HG02885 (cell line): Measurements from ENCODE around the gene SLC47A2.
"Not testable (repeated sequence)": the region's sequence is repeated elsewhere in the genome, so short reads cannot be mapped to it uniquely, and the experiment has no call there.

ENCODE experiments used
- ATAC-seq: cut with Tn5 transposase; IDR thresholded peaks from one replicate; pipeline ENCODE4 v1.9.1; 2021; ENCODE audit warnings: mild to moderate bottlenecking; ENCODE audit not compliant: unreplicated experiment, poor library complexity

Gene SLC47A2

DNA sequence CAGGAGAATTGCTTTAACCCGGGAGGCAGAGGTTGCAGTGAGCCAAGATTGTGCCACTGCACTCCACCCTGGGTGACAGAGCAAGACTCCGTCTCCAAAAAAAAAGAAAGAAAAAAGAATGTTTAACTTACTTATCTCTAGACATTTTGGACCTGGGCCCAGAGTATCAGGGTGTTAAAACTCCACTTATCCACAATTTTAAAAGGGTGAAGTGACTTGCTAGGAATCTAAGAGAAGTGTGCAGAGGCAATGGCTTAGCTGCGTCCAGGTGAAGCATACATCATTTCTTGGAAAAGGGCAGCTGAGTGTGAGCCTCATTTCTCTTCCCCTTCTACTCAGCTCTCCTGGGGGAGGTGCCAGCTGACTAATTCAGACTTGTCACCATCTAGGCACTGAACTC is 42.8 kb downstream of the SLC47A2 start:
- no peak for ATAC-seq

DNA sequence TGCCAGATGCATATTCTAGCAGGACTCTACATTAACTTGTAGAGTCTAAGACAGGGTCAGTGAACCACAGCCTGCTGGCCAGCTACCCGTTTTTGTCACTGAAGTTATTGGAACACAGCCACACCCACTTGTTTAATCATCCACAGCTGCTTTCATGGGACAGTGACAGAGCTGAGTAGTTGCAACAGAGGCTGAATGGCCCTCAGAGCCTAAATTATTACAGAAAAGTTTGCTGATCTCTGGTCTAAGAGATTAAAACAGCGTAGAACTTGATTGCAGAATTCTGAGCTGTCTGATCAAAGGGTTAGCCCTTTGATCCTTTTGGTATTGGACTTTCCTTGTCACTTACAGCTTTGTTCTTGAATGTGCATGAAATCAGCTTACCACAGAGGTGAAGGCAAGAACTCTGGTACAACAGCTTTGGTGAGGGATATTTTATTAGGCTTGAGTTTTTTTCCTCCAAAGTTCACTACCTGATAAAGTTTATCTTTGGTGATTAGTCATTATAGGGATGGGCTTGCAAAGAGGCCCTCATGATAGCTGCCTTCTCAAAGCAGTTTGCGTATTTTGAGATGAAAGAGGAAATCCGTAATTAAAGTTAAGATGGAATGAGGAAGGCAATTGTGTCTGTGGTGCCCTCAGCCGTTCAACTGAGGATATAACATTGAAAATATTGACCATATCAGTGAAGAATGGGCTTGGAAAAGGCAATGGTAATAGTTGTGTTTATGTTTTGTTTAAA is 44.2 kb downstream of the SLC47A2 start:
- ATAC-seq, result no peak

DNA sequence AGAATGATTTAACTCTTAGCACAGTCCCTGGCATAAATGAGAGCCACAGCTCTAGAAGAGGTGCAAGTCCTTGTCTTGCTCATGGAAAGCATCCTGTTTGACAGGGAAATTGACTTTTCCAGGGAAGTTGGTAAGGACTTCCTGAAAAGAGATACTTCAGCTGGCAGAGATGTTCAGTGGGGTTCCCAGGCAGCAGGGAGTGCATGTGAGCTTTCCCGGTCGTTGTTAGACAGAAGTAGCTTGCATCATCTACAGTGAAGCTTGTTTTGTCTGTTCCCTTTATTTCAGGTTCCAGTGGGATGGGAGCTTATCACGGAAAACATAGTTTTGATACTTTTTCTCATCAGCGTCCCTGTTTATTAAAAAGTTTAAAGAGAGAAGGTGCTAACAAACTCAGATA is 45.0 kb downstream of the SLC47A2 start:
- no peak for ATAC-seq

DNA sequence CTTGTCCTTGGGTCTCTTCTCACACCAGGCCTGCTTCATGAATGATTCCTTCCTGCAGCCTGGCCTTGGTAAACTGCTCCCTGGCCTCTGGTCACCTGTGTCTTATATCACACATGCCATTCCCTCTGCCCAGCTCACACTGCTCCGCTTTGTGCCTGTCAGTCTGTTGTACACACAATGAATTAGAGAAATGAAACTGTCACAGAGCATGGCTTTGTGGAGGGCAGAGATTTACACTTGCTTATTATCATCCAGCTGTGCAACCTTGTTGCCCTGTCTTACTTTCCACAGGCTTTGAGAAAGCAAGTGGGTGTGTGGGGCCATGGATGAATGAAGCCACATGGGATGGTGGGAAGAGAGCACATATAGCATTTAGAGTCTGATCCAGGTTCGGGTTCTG is 45.5 kb downstream of the SLC47A2 start:
- ATAC-seq, result no peak

DNA sequence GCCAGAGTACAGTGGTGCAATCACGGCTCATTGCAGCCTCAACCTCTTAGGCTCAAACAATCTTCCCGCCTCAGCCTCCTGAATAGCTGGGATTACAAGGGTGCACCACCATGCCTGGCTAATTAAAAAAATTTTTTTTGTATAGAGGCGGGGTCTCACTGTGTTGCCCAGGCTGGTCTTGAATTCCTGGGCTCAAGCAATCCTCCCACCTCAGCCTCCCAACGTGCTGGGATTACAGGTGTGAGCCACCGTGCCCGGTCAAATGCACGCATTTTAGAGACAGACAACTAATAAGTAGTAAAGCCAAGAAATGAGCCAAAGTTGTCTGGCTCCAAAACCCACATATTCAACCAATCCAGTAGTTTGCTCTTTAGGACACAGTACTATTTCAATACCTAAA is 46.7 kb downstream of the SLC47A2 start:
- ATAC-seq, result not testable (repeated sequence)

DNA sequence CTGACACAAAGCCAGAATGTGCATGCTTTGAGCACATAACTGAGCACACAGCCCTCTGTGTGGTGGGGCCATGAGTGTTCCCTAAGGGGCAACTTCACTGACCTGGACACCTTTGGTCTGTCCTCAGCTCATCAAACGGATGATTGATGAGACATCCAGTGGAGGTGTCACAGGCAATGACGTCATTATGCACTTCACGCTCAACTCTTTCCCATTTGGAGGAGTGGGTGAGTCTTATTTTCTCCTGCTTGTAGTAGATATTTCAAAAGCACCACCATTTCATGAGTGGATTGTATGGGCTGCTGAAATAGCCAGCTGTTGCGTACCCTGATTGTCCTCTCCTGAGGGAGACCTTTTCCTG is 51.6 kb downstream of the SLC47A2 start:
- no peak for ATAC-seq

DNA sequence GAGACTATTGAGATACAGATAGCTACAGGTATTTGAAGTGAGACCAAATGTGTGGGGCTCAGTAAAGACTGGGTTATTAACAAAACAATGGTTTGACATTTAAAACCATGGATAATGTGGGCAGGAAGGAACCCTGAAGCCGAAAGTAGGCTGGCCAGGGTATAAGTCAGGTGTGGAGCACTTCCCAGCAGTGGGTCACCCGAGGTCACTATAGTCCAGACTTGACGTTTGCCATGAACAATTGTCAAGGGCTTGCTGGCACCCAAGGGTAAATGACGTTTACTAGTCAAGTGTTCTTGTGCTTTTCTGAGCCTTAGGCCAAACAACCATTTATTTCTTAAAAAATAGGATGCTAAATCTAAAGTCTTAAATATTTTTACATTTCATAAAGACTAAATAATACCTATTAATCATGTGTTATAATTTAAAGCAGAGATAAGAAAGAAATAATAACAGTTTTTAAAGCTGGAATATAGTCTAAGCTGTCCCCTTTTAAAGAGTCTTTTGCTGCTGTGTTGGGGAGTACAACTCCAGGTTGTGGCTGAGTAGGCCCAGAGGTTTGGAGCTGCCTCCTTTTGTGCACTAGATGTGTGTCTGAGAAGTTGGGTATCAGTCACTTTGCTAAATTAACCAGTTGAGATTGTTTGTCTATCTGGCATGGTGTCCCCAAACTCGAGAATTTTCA is 52.1 kb downstream of the SLC47A2 start:
- ATAC-seq, result no peak

DNA sequence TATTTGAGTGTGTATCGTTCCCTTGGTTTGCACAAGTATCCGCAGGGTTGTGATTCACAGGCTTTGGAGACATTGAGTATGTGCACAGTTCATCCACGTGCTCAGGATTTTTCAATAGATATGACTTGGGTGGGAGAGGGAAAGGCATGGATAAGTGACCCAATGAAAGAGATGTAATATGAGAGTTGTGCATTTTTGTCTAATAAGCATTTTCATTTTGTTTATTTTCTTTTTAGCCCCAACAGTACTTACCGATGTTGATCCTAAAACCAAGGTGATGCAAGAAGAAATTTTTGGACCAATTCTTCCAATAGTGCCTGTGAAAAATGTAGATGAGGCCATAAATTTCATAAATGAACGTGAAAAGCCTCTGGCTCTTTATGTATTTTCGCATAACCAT is 53.3 kb downstream of the SLC47A2 start:
- ATAC-seq, result no peak

DNA sequence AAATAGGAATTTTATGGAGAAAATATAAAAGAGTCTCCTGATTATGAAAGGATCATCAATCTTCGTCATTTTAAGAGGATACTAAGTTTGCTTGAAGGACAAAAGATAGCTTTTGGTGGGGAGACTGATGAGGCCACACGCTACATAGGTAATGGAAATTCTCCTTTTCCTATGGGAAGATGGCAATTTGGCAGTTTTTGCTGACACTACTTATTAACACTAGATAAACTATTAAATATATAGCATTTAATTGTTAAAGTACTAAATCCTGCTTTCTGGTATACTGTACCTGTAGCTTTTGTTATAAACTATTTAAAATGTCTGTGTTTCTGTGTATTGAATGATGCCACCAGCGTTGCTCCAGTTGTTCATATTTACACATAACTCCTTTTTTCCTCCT is 55.3 kb downstream of the SLC47A2 start:
- no peak for ATAC-seq

DNA sequence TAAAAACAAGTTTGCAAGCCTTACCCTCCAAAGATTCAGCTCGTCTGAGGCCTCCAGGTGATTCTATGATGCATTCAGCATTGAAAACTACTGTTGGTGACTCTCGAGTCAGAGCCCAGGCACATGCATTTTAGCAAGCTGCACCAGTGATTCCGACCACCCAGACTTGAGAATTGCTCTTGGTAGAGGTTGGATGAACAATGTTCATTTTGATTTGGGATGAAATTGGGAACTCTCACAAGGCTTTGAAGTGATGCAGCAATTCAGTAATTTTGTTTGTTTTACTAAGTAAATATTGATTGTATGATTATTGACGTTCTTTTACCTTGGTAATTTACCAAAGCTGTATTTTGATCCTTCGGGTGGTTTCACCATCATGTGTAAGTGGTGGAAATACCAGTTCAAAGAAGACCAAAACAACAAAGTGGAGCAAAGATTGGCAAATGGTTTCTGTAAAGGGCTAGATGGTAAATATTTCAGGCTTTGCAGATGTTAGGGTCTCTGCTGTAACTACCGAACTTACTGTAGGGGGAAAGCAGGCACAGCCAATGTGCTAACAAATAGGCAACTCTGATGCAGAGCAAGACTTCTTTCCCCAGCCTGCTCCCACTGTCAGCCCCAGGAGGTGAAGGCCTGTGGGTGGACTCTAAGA is 56.0 kb downstream of the SLC47A2 start:
- ATAC-seq, result no peak

DNA sequence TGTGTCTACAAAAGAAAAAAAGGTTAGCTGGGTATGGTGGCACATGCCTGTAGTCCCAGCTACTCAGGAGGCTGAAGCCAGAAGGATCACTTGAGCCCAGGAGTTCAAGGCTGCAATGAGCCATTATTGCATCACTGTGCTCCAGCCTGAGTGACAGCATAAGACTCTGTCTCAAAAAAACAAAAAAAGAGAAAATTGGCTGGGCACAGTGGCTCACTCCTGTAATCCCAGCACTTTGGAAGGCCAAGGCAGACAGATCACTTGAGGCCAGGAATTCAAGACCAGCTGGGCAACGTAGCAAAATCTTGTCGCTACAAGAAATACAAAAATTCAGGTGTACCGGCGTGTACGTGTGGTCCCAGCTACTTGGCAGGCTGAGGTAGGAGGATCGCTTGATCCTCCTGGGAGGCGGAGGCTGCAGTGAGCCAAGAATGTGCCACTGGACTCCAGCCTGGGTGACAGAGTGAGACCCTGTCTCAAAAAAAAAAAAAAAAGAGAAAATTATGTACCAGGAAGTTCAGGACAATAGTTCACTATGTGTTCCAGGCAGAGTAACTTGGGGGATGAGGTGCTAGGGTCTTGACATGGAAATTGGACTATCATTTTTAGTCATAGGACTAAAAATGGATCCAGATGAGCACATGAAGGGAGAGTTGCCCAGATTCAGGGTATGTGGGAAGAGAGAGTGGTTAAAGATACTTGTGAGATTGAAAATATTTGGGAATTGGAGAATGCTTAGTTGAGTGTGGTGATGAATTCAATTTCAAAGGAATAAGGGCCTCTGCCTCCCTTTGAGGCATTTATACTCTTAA is 56.8 kb downstream of the SLC47A2 start:
- ATAC-seq, result no peak

DNA sequence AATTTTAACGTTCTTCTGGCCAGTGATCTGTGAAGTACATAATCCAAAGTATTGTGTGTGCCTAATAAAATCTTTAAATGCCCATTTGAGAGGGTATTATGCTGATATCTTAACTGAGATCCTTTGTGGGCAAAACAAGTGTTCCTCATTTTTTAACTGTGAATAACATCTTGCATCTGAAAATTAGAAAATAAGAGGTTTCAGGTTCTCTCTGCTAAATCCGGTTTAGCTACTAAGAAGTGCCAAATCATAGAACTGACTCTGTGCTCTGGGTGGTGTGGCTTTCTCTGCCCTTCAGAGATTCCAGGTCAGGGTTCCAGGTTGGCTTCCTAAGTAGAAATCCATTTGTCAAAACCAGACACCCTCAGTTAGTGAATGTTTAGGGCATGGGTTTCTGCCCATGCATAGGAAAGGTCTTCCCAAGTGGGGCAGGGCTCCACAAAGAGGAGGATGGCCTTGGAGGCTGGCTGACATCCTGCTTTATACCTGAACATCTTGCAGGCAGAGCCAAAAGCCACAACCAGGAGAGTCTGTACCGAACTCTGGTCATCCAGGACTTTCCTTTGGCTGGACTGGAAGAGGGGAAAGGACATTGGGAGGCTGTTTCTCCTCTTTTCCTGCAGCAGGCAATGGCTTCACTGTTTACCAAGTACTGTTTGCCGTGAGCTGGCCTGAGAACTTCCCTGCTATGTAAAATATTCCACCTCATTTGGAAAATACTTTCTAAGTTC is 59.4 kb downstream of the SLC47A2 start:
- no peak for ATAC-seq

DNA sequence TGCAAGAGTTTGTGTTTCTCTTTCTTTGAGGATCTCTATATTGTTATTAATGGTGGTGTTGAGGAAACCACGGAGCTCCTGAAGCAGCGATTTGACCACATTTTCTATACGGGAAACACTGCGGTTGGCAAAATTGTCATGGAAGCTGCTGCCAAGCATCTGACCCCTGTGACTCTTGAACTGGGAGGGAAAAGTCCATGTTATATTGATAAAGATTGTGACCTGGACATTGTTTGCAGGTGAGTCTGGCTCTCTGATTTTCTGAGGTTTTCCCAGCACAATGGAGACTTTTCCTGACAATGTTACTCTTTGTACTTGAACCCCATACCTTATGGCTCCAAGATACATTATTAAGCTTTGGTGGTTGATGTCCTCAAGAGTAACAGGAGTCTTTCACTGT is 60.0 kb downstream of the SLC47A2 start:
- ATAC-seq, result no peak

DNA sequence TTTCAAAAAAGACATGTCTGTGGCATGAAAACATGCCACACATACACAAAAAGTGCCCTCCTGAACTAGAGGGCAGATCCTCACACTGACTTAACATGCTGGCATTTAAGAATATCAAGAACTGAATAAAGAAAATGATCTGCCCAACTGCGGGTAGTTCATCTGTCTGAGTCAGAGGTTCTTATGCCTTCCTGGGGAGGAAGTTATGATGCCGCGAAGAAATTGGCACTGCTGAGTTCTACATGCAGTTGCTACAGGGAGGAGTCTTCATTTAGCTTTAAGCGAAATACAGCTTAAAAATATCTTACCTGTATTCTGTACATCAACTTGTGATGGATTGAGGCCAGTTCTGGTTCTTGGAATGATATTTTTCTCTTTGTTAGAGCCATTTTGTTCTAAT is 61.5 kb downstream of the SLC47A2 start:
- ATAC-seq, result no peak

DNA sequence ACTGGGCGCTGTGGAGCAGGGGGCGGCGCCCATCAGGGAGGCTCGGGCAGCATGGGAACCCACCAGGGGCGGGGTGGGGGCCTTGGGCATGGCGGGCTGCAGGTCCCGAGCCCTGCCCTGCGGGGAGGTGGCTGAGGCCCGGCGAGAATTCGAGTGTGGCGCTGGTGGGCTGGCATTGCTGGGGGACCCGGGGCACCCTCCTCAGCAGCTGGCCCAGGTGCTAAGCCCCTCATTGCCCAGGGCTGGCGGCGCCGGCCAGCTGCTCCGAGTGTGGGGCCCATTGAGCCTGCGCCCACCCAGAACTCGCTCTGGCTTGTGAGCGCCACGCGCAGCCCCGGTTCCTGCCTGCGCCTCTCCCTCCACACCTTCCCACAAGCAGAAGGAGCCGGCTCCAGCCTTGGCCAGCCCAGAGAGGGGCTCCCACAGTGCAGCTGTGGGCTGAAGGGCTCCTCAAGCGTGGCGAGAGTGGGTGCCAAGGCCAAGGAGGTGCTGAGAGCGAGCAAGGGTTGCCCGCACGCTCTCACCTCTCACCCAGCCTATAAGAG is 62.0 kb downstream of the SLC47A2 start:
- no peak for ATAC-seq

DNA sequence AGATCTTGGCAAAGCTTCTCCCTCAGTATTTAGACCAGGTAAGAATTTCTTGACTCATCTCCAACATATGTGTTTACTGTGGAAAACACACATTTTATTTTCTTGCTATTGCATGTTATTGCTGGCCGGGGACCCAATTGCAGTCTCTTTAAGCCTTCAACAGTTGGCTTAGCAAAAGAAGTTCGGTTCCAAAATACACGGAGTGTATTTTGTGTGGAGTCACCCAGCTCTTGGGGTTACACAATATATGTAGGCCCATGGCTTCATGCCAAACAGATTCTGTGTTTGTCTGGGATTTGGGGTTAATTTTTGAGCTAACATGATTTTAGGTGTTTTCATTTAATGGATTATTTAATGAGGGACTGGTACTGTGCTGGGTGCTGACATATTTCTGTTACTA is 63.8 kb downstream of the SLC47A2 start:
- ATAC-seq, result no peak

DNA sequence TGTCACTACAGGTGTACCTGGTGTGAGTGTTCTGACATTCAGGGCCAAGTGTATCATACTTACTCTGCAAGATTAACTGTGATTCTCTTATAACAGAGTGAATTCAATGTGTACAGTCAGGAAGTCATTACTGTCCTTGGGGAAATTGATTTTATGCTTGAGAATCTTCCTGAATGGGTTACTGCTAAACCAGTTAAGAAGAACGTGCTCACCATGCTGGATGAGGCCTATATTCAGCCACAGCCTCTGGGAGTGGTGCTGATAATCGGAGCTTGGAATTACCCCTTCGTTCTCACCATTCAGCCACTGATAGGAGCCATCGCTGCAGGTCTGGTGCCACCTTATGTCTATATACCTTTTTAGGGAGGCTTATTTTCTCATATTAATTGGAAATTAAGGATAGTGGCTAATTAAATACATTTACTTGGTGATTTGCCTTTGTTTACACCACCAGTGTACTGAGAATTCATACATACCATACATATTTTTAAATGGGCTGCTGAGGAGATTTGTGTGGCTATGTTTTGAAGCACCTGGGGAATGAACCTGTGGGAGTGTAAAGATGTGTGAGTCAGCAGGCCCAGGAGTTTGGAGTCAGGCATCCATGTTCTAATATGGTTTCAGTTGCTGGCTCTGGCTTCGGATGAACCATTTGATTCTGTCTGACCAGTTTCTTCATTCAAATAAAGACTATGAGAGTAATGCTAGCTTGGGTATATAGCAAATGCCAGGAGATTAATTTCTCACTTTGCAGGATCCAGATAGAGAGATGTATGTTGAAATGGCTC is 64.7 kb downstream of the SLC47A2 start:
- ATAC-seq, result no peak

DNA sequence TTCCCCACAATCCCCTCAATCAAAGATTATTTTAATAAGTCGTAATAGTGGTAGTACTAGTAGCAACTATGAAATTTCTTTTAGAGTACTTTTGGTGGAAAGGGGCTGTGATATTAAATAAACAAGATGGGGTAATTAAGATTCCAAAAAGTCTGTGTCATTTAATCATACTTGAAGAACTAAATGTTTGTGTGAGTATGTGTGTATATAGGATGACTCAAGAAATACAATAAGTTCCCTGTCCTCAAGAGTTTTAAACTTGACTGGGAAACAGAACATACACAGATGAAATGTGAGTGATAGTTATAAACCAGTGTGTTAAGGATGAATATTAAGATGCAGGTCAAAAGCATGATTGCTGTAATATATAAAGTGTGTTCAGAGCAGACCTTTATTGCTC is 65.6 kb downstream of the SLC47A2 start:
- ATAC-seq, result no peak

DNA sequence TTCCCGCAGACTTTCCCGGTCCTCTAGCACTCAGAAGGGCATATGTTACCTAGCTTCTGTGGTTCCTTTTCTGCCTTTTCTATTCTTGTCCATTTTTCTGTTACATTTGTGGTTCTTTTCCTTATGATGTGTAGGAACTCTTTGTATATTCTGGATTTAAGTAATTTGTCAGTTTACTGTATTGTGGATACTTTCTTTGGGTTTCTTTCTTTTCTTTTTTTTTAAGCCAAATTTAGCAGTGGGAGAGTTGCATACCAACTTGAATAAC is 67.2 kb downstream of the SLC47A2 start:
- ATAC-seq, result no peak
